COLO668 (cell line): ENCODE measurements around the gene GASK1A.
"Not testable (repeated sequence)": the region's sequence is repeated elsewhere in the genome, so short reads cannot be mapped to it uniquely, and the experiment has no call there.

Experiments used
- DNase-seq: peaks from one replicate; lab custom pipeline; 2025; ENCODE audit not compliant: unreplicated experiment; lab: John Stamatoyannopoulos, UW

Gene GASK1A

DNA sequence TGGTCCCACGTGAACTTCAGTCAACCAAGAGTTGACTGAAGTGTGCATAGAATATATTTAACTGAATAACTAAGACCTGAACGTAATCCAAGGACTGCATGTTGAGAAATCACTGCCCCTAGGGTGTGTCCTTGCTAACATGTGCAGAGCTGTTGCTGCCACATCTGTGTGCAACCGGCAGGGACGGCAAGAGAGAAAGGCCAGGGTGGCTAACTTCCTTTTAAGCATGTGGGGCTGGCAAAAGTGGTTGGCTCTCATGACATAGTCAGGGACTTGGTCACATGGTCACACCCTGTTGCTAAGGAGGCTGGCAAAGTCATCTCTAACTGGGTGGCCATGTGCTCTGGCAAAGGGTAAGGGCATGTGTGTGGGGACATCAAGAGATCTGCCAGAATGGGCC, 52.4 kb downstream of the GASK1A start:
- DNase-seq: no peak

- DNase-seq: no peak
Observed at GRCh38 chr3:43031889-43032545, 52.9 kb downstream of the GASK1A start.

- no peak for DNase-seq
Observed at GRCh38 chr3:43032646-43033628, 53.8 kb downstream of the GASK1A start.

DNA sequence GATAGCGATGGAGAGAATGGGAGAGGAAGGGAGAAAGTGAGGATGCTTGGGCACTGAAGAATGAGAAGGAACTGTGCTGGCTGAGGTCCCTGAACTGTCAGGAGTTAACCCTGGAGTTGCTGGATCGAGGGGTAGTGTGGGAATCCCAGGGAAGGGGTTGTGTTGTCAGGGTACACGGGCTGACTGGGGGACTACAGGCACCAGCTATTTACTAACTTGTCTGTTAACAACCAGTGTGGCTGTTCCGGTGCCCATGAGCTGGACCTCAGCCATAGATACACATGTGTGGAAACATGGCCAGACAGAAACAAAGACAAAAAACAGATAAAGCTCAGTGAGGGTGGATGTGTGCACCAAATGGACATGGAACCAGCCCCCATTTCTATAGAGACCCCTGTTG, 55.1 kb downstream of the GASK1A start:
- DNase-seq: no peak

DNA sequence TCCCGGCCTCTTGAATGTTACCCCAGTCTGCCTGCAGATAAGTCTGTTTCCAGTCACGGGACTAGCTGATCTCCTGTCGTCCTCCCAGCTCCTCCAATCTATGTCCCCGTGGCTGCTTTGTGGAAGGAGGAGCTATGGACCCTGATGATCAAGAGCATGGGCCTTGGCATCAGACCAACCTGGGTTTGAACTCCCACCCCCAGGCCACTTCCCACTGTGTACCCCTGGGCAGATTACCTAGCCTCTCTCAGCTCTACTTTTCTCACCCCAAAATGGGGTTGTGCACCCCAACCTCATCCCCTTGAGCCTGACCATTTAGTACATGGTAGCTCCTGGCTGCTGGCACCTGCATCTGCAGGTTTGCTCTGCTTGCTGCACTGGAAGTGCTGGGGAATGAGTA, 55.8 kb downstream of the GASK1A start:
- no peak for DNase-seq

- no peak for DNase-seq
Observed at GRCh38 chr3:43035801-43036365, 56.8 kb downstream of the GASK1A start.

DNA sequence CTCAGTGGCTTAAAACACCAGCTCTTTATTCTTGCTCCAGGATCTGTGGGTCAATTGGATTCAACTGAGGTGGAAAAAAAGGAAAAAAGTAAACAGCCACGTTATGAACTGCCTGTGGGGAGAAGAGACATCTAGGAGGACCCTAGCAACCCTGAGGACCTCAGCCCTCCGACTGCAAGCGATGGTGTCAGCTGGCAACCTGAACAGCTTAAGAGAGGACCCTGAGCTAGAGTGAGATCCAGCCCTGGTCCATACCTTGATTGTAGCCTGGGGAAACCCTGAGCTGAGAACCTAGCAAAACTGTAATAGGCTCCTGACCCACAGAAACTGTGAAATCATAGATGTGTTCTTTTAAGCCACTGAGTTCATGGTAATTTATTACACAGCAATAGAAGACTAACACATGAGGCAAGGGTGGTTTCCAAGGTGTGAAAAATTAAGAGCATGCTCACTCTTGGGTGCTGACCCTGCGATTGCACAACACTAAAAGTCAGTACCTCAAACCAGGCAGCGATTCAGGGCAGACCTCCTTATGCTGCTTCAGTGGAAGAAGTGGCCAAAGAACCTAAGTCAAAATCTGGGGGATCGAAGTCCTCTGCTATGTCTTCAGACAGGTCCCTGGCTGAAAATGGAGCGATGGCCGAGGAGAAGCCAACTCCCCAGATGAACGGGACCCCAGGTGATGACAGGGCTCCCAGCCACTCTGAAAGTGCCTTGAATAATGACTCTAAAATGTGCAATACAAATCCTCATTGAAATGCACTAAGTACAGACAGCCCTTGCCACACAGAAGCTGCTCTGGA, 57.7 kb downstream of the GASK1A start:
- no peak for DNase-seq

DNA sequence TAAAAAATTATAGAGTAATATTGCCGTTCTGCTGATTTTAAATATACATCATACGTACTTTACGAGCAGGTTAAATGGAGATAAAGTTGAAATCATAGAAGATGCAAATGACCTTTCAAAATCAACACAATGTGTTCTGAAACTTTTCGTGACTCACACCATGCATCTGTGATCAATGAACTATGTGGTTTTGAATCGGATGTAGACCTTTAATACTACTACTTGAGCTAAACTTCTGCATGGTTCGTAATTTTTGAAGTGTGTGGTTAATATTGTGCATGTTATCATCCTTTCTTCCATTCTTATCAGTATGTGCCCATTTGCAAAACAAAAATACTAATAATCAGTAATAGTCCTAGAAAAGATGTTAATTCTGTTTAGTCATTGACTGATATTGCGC, 58.9 kb downstream of the GASK1A start:
- DNase-seq: no peak

- no peak for DNase-seq
Observed at GRCh38 chr3:43041517-43041916, 62.4 kb downstream of the GASK1A start.

DNA sequence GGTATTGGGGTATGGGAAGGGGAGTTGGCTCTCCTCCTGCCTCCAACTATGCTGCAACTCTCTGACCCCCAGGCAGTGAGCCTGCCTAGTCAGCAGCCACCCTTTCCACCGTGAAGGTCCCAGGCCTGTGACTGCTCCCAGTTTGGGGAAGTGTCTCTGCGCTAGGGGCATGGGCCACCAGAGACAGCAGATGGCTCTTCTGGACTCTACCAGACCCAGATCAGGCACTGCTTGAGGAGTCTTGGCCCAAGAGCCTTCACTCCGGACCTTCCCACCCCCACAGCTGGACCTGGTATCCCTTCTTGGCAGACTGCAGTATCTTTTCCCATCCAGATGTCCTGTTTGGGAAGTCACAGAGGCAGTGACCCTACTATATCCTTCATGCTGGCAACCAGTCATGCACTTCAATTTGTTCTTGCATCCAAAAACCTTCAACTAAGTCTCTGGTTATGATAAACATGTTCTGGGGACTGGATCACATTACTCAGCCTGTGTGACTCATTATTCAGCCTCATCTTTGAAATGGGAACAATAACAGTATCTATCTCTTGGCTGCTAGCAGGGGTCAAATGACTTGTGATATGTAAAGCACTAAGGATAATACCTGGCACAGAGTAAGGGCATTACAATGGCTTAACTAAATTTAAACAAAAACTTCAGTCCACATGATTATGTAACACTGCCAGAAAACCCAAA, 64.1 kb downstream of the GASK1A start:
- no peak for DNase-seq

GRCh38 chr3:43043793-43044192, 64.7 kb downstream of the GASK1A start:
- no peak for DNase-seq

DNA sequence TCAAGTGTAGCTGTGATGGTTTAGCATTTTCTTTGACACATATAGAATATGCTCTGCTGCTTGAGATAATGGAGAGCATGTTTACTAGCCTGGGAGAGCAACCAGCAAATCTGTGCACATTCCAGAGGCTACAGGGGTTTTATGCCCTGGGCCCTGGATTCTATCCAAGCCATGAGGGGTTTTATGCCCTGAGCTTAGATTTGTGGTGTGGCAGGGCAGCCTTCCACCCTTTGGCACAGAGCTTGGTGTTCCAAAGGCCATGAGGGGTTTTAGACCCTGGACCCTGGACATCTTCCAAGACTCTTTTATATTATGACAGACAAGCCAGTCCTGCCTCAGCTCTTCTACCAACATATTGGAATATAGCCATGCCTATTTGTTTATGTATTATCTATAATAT, 66.0 kb downstream of the GASK1A start:
- not testable (repeated sequence) for DNase-seq

DNA sequence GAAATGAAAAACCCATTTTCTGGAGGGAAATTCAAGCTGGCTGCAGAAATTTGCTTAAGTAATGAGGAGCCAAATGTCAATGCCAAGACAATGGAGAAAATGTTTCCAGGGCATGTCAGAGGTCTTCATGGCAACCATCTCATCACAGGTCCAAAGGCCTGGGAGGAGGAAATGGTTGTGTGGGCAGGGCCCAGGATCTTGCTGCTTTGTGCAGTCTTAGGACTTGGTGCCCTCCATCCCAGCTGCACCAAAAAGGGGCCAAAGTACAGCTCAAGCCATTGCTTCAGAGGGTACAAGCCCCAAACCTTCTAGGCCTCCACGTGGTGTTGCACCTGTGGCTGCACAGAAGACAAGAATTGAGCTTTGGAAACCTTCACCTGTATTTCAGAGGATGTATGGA, 67.5 kb downstream of the GASK1A start:
- no peak for DNase-seq

GRCh38 chr3:43048470-43048869, 69.4 kb downstream of the GASK1A start:
- DNase-seq: no peak

DNA sequence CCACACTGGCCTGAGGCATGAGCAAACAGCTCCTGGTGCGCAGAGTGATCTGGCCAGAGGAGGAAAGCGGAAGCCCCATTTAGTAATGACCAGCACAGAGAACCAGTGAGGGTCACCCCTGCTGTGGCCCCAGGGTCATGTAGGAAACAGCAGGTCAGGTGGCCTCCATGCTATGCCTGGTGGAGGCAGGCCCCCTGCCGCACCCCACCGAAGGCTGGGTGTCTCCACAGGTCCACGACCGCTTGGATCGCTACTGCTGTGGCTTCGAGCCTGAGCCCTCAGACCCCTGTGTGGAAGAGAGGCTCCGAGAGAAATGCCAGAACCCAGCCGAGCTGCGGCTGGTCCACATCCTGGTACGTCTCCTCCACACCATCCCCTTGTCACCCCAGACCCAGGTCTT, 74.2 kb downstream of the GASK1A start:
- no peak for DNase-seq

DNA sequence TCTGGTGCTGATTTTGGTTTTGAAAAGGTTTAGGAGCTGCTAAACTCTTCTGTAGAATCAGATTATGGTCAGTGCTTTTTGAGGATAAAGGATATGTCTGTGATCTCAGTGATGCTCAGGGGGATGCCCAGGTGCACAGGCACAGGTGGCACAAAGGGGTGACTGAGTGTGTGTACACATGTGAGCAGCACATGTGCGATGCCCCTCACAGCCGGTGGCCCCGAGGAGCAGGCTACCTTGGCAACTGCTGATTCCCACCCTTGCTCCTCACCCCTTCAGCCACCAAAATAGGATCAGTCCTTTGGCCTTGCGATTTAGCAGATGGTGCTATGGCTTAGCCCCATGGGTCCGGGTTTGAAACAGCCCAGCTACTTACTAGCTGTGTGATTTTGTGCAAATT, 75.6 kb downstream of the GASK1A start:
- no peak for DNase-seq

GRCh38 chr3:43055393-43055792, 76.3 kb downstream of the GASK1A start:
- DNase-seq: no peak

GRCh38 chr3:43055806-43056770, 77.0 kb downstream of the GASK1A start:
- DNase-seq: no peak

- DNase-seq: no peak
Observed at GRCh38 chr3:43059456-43059855, 80.3 kb downstream of the GASK1A start.
